HPDE6-E6E7 (cell line): ENCODE results near the gene SPOPL.
"Not testable (repeated sequence)": the region's sequence is repeated elsewhere in the genome, so short reads cannot be mapped to it uniquely, and the experiment has no call there.

Experiments used
- DNase-seq: peaks from one replicate; pipeline ENCODE4 v3.0.0; 2011; ENCODE audit warnings: missing footprints; ENCODE audit errors: extremely low spot score

SPOPL gene

DNA sequence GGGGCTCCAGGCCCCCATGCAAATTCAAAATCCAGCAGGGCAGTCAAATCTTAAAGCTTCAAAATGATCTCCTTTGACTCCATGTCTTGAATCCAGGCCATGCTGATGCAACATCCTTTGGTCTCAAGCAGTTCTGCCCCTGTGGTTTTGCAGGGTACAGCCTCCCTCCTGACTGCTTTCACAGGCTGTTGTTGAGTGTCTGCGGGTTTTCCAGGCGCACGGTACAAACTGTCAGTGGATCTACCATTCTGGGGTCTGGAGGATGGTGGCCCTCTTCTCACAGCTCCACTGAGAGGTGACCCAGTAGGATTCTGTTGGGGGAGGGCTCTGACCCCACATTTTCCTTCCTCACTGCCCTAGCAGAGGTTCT is 22.1 kb downstream of the SPOPL start:
- DNase-seq: not testable (repeated sequence)

DNA sequence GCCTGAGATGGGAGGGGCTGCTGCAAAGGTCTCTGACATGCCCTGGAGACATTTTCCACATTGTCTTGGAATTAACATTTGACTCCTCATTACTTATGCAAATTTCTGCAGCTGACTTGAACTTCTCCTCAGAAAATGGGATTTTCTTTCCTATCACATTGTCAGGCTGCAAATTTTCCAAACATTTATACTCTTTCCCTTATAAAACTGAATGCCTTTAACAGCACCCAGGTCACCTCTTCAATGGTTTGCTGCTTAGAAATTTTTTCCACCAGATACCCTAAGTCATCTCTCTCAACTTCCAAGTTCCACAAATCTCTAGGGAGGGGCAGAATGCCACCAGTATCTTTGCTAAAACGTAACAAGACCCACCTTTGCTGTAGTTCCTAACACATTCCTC is 22.8 kb downstream of the SPOPL start:
- DNase-seq: not testable (repeated sequence)

DNA sequence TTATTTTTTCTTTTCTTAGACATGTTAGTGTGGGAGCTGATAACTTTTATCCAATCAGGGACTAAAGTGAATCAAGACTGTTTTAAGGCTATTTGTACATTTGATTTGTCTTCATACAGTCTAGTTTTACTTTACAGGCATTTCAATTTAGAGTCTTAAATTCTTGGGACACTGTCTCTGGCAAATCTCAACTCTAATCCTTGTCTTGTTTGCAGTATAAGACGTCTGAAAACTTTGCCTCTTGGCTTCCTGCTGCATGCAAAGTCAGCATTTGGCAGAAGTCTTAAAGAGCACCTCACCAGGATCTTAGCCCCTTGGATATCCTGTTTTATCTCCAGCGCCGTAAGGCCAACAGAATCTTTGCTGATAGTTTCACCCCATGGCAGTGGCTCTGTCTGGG is 30.3 kb downstream of the SPOPL start:
- no peak for DNase-seq

DNA sequence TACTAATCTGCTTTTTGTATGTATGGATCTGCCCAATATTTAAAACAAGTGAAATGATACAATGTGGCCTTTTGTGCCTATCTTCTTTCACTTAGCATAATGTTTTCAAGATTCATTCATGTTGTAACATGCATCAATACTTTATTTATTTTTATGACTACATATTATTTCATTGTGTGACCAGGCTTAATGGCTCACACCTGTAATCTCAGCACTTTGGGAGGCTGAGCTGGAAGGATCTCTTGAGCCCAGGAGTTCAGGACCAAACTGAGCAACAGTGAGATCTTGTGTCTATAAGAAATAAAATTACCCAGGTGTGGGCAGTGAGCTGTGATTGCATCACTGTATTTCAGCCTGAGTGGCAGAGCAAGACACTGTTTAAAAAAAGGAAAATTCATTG is 33.2 kb downstream of the SPOPL start:
- no peak for DNase-seq

DNA sequence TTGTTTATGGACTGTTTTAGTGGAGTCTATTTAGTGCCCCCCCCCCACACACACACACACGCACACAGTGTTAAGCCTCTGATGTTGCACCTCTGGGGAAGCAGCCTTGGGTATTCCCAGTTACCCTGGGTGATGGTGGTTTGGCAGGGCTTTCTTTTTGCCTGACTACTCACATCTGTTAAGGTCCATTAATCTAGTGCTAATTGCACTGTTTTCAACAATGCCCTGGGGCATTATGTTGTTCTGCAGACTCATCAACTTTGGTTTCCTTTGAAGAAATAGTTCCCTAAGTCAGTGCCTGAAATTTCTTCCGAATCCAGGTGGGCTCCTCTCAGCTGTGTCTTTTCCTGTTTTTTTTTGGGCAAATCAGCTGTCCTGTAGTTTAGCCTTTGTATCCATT is 34.7 kb downstream of the SPOPL start:
- DNase-seq: no peak

DNA sequence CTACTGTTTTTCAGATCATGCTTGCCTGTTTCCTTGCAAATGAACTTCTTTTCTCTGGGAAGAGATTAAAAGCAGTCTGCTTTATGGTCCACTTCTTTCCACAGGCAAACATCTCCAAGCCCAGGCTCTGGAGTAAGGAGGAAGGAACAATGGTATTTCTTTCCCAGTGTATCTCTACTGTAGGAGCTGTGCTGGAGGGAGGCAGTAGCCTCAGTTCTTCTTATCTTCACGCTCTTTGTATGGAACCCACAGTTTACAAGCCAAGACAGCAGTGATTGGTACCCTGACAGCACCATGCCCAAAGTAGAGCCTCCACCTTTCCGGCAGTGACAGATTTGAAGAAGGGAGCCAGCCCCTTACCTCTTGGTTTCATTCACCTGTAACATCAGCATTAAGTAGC is 35.2 kb downstream of the SPOPL start:
- DNase-seq: no peak

DNA sequence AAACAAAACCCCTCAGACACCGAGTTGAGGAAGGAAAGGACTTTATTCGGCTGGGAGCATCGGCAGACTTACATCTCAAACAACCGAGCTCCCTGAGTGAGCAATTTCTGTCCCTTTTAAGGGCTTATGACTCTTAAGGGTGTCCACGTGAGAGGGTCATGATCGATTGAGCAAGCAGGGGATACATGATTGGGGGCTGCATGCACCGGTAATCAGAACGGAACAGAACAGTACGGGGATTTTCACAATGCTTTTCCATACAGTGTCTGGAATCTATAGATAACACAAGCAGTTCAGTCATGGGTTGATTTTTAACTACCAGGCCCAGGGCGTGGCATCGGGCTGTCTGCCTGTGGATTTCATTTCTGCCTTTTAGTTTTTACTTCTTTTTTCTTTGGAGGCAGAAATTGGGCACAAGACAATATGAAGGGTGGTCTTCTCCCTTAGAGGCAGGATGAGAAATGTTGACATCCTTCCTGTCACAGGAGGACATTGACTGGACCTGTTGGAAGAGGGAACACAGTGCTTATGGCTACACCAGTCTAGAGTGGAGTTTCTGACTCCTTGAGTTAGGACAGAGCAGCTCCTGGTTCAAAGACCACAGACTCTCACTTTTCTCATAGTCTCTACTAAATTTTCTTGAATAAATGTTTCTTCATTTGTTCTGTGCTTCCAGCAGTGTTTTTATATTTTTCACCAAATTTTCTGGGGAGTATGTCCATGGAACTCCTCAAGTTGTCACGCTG is 35.8 kb downstream of the SPOPL start:
- DNase-seq: no peak

DNA sequence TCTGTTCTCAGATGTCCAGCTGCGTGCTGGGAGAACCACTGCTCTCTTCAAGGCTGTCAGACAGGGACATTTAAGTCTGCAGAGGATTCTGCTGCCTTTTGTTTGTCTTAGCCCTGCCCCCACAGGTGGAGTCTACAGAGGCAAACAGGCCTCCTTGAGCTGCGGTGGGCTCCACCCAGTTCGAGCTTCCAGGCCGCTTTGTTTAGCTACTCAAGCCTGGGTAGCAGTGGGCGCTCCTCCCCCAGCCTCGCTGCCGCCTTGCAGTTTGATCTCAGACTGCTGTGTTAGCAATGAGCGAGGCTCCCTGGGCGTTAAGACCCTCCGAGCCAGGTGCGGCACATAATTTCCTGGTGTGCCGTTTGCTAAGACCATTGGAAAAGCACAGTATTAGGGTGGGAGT is 42.6 kb downstream of the SPOPL start:
- DNase-seq: not testable (repeated sequence)

DNA sequence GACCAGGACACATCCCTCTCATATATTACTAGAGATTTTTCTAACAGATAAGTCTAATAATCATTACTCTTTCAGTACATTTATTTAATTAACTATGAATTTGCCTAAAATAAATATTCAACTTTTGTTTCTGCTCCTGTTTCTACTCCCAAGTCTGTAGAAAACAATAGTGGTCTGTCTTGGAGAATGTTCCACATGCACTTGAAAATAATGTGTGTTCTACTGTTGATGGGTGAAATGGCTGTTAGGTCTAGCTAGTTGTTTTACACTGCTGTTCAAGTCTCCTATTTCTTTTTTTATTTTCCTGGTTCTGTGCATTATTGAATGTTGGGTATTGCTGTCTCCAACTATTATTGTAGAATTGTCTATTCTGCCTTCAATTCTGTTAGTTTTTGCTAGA is 47.2 kb downstream of the SPOPL start:
- DNase-seq: no peak

DNA sequence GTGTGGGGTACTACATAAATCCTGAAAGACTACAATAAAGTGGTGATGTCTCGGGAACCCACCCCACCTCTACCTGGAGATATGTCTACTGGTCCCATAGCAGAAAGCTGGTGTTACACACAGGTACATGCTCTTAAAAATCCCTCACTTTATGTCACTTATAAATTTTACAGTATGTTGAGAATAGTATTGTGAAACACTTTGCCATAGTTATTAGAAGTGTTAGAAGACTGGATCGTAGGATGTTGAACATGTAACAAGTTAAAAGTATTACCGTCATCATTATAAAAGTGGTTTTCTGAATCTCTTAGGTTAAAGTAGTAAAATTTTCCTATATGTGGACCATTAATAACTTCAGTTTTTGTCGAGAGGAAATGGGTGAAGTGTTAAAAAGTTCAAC is 48.6 kb downstream of the SPOPL start:
- DNase-seq: no peak

DNA sequence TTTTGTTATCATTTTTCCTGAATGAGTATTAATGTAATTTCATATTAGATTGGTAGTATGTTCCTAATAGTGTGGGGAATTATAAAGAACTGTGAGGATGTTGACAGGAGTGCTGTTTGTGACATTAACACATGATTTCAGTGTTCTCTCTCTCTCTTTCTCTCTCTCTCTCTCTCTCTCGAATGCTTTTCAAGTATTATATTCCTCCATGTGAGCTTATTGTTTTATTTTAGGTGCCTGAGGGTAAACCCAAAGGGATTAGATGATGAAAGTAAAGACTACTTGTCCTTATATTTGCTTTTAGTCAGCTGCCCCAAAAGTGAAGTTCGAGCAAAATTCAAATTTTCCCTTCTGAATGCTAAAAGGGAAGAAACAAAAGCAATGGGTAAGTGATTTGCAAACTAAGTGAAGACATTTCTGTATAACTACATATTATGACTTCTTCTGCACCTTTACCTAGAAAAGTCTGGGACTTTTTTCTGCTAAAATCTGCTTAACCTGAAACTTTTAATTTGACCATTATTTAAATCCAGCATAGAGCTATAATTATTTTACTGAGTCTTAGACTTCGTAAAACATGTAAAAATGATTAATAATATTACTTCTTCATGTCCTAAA is 49.2 kb downstream of the SPOPL start:
- DNase-seq: no peak

DNA sequence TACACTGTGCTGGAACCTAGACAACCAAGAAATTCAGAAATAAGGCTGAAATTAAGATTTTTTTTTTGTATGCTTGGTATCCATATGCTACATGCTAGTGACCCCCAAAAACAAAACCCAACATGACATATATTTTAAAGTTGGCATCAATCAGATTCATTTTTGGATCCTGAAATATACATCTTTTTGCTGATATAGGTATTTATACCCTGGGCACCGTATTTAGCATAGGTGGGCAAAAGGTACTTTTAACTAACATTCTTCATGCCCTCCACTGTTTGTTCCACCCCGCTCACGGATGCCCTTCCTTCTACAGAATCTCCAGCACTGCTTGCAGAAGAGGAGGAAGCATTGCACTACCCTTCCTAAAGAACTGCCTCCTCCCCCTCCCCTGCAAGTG is 52.6 kb downstream of the SPOPL start:
- DNase-seq: no peak

DNA sequence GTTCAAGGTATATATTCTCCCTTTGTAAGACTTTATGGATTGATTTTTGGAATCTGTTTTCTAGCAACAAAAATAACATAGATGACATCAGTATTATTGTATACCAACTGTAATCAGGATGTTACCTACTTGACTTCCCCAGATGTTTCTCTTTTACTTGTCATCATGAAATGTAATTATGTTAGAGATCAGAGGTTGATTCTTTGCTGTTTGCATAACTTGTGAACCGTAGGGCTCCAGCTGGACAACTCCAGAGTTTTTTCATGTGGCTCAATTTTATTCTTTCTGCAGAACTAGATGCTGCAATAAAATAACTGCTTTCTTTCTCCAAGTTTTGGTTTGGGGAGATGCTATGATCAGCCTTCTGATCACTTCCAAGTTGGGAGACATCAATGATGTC is 58.1 kb downstream of the SPOPL start:
- DNase-seq: no peak

DNA sequence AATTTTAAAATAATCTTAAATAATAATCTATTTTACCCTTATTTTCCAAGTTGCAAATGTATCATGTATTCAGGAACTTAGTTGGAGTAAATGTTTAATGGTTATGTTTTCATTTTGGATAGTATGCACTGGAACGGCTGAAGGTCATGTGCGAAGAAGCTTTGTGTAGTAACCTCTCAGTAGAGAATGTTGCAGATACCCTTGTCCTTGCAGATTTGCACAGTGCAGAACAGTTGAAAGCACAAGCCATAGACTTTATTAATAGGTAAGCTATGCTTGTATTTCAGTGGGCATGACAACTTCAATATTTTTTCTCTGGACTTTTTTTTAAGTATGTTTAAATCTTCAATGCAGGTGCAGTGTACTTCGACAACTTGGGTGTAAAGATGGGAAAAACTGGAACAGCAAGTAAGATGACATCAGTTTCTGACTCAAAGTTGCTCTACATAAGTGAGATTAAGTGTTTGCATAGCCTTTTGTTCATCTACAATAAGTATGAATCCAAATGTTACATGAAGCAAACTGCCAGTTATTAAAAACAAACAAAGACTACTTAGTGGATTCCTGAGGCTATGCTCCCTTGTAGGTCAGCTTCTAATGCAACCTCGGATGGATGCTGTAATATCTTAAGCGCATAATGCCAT is 63.1 kb downstream of the SPOPL start:
- peak; percentile 23 for DNase-seq

DNA sequence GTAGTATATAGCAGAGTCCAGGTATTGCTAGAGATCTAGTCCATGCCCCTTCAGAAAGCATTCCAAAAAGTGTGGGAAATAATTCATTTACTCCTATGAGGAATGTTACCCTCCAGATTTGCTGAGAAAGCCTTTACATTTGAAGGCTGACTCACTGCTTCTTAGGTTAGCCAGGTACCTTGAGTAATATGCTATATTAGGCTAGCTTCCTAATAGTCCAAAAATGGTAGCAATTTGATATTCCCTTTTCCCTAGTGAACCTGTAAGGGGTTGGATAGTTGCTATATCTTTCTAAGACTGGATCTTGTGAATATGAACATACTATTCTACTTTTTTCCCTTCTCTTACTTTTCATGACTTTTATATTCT is 63.6 kb downstream of the SPOPL start:
- no peak for DNase-seq

DNA sequence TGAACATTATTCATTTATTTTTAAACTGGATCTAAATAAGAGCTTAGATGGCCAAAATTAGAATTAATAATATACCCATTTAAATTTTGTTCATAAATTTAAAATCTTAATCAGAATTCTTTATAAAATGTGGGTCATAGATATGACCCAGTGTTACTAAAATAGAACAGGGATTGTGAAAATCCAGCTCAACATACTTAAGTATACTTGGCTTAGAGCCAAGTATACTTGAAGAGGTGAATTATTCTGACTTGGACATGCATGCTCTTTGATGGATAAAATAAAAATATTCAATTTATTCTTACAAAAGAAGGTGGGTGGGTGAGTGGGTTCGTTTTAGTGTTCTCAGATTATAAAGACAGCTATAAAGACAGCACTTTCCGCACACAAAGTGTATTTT is 70.7 kb downstream of the SPOPL start:
- DNase-seq: no peak

DNA sequence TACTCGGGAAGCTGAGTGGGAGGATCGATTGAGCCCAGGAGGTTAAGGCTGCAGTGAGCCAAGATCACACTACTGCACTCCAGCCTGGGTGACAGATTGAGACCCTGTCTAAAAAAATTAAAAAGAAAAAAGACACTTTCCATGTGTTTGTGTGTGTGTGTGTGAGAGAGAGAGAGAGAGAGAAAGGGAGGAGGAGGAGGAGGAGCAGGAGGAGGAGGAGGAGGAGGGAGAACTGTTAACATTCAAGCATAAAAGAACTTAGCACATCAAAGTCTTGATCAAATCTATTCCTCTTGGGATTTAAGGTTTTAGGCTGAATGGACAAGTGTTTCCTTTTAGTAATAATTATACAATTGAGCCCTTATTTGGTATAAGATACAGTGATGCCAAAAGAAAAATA is 75.5 kb downstream of the SPOPL start:
- no peak for DNase-seq

DNA sequence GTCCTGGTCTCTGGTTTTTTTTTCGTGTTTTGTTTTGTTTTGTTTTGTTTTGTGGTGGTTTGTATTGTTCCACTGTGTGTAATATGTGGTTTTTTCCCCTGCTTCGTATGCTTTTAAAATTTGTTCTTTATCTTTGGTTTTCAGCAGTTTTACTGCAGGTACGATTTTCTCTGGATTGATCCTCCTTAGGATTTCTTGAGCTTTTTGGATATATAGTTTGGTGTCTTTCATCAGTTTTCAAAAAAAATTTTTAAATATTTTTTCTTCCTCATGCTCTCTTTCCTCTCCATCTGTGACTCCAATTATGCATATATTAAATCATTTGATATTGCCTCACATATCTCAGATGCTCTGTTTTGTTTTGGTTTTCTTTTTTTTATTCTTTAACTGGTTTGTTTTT is 78.0 kb downstream of the SPOPL start:
- DNase-seq: no peak

DNA sequence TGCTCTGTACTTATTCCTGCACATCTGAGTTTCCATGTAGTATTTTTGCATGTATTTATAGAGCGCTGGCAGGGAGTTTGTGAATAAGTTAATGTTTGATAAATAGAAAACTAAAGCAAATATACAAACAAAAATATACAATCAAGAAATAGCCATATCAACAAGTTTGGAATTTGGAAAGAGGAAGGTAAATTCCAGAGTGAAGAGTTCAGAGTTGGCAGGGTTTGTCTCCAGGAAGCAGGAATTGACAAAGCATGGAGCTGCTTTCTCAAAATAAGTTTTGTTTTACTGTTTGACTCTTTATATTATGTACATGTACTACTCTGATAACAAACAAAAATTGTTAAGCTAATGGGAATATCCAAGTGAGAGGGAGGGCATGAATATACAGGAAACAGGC is 80.3 kb downstream of the SPOPL start:
- DNase-seq: no peak

DNA sequence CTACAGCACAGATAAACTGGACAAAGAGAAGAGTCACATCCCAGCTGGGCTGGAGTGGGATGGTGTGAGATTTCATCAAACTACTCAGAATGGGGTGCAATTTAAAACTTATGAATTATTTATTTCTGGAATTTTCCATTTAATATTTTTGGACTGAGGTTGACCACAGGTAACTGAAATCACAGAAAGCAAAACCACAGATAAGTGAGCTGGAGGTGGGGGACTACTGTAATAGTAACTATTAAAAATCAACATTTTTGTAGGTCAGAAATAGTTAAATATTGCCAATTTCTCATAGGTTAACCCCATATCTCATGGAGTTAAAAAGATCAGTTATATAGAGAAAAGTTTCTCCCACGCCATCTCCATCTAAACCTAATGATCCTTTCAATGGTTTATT is 88.1 kb downstream of the SPOPL start:
- DNase-seq: no peak

DNA sequence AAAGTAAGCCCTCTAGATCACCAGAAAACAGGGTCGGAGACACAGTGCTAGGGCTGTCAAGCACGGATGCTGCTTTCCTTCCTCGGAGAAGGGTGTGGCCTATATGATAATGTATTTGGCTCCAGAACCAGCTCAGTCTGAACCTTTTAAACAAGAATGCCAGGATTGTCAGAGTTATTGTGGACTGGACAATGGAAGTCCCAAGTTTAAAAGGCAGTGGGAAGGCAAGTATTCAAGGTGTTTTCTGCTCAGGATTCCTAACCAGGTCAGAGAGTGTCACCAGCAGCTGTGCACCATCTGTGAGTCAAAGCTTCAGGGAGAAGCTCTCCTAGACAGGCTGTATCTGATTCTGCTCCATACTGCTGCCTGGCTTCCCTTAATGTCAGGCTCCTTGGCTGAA is 94.8 kb downstream of the SPOPL start:
- no peak for DNase-seq

DNA sequence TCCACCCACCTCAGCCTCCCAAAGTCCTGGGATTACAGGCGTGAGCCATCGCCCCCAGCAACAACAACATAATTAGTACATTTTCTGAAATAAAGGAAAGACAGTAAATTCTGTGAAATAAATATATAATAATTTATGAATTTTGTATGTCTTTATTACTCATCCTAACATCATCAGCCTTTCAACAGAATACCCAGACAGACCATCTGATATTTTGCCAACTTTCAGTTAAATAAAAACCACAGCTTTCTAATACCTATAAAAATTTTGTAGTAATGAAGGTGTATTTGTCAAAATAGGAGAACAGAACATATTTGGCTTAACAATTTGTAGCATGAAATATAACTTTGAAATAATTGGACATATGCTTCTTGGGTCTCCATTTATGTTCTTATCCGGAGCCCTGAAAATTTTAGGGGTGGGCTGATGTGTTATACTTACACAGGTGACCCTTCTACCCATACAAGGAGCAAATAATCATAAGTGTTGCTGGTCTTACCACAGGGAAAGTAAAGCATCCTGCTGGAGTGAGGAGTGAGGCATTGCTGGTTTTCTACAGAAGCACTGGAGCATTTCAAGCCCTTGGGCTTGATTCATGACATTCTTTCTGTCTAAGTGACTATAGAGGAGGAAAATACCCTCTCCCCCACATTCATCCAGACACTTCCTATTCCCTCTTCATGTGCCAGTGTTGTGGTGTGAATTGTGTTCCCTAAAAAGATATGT is 99.3 kb downstream of the SPOPL start:
- no peak for DNase-seq
